ENCODE data around the gene C9orf78. TPM values are rescaled to one million over a fixed set of nuclear protein-coding genes. Genes with fewer than 3 reads are reported as not detected.
A peak's percentile ranks its signal among the peaks of the same experiment; 100 is the strongest.

The C9orf78 gene
- total RNA-seq, 2 donors from 2014 or later = 63.7 to 76.8 TPM

GRCh38 chr9:129854588-129855110, 19.6 kb upstream of the C9orf78 start:
- no peaks in the 10 kb centered on the region for H3K27me3 ChIP-seq (replicated peaks; ENCODE audit: insufficient read depth)
- no peak for DNase-seq (ENCODE audit: low spot score)
- no peaks in the 10 kb centered on the region for H3K4me1 ChIP-seq (replicated peaks)
- TF ChIP-seq POLR2AphosphoS5 (IDR thresholded peaks at IDR 0.05) = no peak
- no peak for TF ChIP-seq POLR2A (IDR thresholded peaks at IDR 0.05)
- TF ChIP-seq CTCF (IDR thresholded peaks at IDR 0.05) = no peak
- no peak overlapping the region for H3K27ac ChIP-seq
- WGBS = 96% methylated on average over 4 of the region's 4 CpGs
- no peaks in the 10 kb centered on the region for H3K9me3 ChIP-seq
- H3K4me3 ChIP-seq = no peak overlapping the region
- H3K36me3 ChIP-seq = peaks cover 0 to 12% of the 10 kb centered on the region in 2 donors
- intact Hi-C loops (cut with DNase I) = no loop called here

- peaks cover 0 to 12% of the 10 kb centered on the region in 2 donors for H3K36me3 ChIP-seq
- no peaks in the 10 kb centered on the region for H3K27me3 ChIP-seq (replicated peaks; ENCODE audit: insufficient read depth)
- H3K4me1 ChIP-seq (replicated peaks) = no peaks in the 10 kb centered on the region
- intact Hi-C loops (cut with DNase I) = no loop called here
- no peaks in the 10 kb centered on the region for H3K9me3 ChIP-seq
- TF ChIP-seq CTCF (IDR thresholded peaks at IDR 0.05) (no peak), POLR2AphosphoS5 (IDR thresholded peaks at IDR 0.05) (no peak), POLR2A (IDR thresholded peaks at IDR 0.05) (no peak)
- H3K27ac ChIP-seq = no peak overlapping the region
- no peak for DNase-seq (ENCODE audit: low spot score)
- 56% methylated on average over 3 of the region's 3 CpGs for WGBS
- no peak overlapping the region for H3K4me3 ChIP-seq
Measured at GRCh38 chr9:129853614-129854013, 18.5 kb upstream of the C9orf78 start.

GRCh38 chr9:129852579-129852978, 17.5 kb upstream of the C9orf78 start:
- Histone ChIP-seq H3K4me1 (replicated peaks) (no peaks in the 10 kb centered on the region), H3K9me3 (no peaks in the 10 kb centered on the region), H3K4me3 (no peak overlapping the region), H3K27ac (peak overlapping the region; percentile 39 to 64), H3K36me3 (peaks cover 0 to 7% of the 10 kb centered on the region in 2 donors), H3K27me3 (replicated peaks; ENCODE audit: insufficient read depth) (no peaks in the 10 kb centered on the region)
- DNase-seq (ENCODE audit: low spot score) = peak; percentile 60
- WGBS = 50% methylated on average over 5 of the region's 5 CpGs
- intact Hi-C loops (cut with DNase I) = no loop called here
- peak; percentile 72 for TF ChIP-seq POLR2AphosphoS5 (IDR thresholded peaks at IDR 0.05)
- TF ChIP-seq POLR2A (IDR thresholded peaks at IDR 0.05) = no peak
- TF ChIP-seq CTCF (IDR thresholded peaks at IDR 0.05) = no peak

- no peak for TF ChIP-seq CTCF (IDR thresholded peaks at IDR 0.05)
- TF ChIP-seq POLR2A (IDR thresholded peaks at IDR 0.05) = no peak
- TF ChIP-seq POLR2AphosphoS5 (IDR thresholded peaks at IDR 0.05) = no peak
- DNase-seq (ENCODE audit: low spot score) = no peak
- H3K36me3 ChIP-seq = peaks cover 0 to 5% of the 10 kb centered on the region in 2 donors
- intact Hi-C loops (cut with DNase I) = no loop called here
- WGBS = 74% methylated on average over 5 of the region's 5 CpGs
- H3K27ac ChIP-seq = peak overlapping the region; percentile 39 to 64
- H3K27me3 ChIP-seq (replicated peaks; ENCODE audit: insufficient read depth) = no peaks in the 10 kb centered on the region
- H3K4me3 ChIP-seq = no peak overlapping the region
- H3K9me3 ChIP-seq = no peaks in the 10 kb centered on the region
- H3K4me1 ChIP-seq (replicated peaks) = no peaks in the 10 kb centered on the region
Measured at GRCh38 chr9:129851821-129852220, 16.7 kb upstream of the C9orf78 start.

- peak overlapping the region; percentile 61 to 64 for H3K27ac ChIP-seq
- no peaks in the 10 kb centered on the region for H3K36me3 ChIP-seq
- no peak for DNase-seq (ENCODE audit: low spot score)
- peak; percentile 15 for TF ChIP-seq POLR2AphosphoS5 (IDR thresholded peaks at IDR 0.05)
- TF ChIP-seq CTCF (IDR thresholded peaks at IDR 0.05) = no peak
- intact Hi-C loops (cut with DNase I) = no loop called here
- no peak overlapping the region for H3K4me3 ChIP-seq
- WGBS = 71% methylated on average over 6 of the region's 6 CpGs
- no peaks in the 10 kb centered on the region for H3K9me3 ChIP-seq
- H3K4me1 ChIP-seq (replicated peaks) = no peaks in the 10 kb centered on the region
- no peaks in the 10 kb centered on the region for H3K27me3 ChIP-seq (replicated peaks; ENCODE audit: insufficient read depth)
Measured at GRCh38 chr9:129850821-129851550, 15.9 kb upstream of the C9orf78 start.
